HG02642 (cell line): ENCODE data around the gene CD58.
"Not testable (repeated sequence)": the region's sequence is repeated elsewhere in the genome, so short reads cannot be mapped to it uniquely, and the experiment has no call there.

Experiments
- ATAC-seq: cut with Tn5 transposase; IDR thresholded peaks from one replicate; pipeline ENCODE4 v1.9.1; 2021; ENCODE audit warnings: mild to moderate bottlenecking; ENCODE audit not compliant: unreplicated experiment, poor library complexity

Gene CD58

DNA sequence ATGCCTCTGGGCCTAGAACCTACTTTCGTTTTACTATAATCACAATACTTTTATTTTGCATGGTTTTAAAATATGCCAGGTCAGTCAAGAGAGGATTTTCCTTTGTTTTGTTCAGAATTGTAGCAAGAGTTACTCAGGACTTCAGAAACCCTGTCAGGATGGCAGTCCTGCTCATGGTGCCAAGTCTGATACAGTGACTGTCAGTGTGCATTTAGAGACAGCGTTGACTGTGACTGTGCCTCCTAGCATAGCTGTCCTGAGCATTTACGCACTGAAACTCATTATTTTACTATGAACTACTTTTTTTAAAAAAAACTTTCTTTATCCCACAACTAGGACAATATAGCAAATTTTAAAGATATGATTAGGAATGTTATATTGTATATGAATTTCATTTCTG lies 23.2 kb upstream of the CD58 start:
- ATAC-seq = not testable (repeated sequence)

DNA sequence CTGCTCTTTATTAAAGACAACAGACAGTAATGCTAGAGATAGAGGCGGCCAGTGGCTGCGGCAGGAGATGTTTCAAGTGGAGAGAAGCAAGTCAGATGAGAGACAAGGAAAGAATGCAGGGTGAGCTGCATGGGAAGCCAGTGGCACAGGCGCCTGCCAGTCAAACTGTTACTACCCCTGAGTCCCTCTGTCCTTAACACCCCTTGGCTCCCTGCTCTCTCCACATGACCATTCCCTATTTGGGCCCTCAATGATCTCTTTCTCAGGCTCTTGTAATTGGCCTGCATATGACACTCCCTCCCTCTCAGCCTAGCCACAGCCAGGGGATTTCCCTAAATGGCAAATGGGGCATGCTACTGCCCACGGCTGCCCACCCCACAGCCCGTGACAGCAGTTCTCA lies 22.6 kb upstream of the CD58 start:
- ATAC-seq = not testable (repeated sequence)

DNA sequence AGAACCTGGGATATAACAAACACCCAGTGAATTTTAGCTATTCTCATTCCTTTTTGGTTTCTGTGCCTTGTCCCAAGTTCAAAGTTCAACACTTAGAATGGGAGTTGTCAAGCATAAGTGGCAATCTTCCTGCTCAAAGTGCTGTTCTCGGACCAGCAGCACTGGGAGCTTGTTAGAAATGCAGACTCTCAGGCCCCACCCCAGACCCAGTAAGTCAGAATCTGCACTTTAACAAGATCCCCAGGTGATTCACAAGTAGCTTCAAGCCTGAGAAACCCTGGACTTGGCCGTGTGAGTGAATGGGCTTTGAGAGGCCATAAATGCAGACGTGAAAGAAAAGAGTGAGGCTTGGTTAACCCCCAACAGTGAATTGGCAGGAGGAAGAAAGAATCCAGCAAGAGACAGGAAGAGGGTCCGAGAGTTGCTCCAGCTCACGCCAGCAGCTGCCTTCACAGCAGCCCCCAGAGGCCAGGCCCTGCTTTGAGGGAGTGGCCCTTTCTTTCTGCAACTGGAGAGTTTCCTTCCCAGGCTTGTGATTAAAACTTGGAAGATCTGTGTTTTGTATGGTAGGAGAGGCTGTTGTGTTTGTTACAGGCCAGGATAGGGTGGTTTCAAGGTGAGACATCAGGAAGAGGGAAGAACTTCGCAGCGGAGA lies 21.3 kb upstream of the CD58 start:
- not testable (repeated sequence) for ATAC-seq

DNA sequence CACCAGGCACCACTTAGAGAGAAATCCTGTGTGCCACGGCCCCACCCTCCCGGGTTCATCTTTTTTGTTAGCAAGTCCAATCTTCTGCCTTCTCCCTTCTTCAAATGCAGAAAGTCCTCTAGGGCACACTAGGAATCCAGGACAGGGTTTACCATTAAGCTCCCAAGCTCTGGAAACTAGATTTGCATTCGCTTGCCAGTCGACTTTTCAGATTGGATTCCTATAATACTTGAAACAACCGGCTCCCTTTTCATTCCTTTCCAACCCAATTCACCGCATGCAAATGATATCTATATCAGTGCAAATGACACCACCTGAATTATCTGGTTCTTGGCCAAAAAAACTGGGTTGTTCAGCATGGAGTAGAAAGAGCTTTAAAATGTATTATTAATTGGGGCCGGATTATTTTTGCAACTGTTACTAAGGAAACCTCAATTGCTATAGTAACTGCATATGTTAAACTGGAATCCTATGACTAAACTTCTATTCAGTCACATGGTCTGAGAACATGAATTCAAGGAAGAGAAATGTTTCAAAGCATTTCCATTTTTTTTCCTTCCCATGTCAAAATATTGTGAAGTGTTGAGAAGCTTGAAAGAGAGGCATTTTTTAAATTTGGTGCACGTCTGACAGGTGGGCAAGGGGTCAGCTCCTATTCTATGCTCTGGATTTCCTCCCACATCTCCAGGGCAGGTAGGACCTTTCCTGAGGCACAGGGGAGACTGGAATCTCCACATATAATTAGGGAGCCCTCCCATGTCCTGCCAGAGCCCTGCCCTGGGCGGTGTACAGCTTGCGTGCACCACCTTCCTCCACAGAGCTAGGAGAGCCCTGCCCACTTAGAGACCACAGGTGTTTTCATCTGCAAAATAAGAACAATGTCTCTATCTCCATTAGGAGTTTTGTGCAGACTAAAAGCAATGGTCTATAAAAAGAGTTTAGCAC lies 20.5 kb upstream of the CD58 start:
- not testable (repeated sequence) for ATAC-seq

DNA sequence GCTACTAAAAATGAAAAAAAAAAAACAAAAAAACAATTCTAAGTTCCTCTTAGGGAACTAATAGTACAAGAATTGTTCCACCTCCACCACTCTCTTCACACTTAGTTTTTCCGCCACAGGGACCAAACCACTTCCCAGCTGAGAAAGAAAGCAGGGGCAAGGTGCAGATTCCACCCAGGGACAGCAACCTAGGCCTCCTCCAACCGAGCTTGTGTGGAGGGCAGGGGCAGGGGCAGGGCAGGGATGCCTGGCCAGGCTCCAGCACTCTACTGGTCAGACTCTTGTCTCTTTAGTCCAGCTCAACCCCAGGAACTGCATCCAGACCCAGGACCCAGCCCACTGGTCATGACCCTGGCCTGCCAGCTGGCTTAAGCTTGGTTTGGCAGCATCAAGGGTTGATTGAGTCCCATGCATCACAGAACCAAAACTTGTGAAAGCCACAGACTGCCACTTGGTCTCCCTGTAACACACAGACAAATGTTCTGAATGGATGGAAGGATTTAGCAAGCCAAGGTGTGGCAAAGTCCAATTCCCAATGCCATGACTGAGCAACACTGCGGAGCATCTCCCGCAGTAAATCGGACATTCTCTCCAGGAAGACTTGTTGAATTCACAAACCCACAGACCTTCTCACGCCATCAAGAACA lies 19.7 kb upstream of the CD58 start:
- not testable (repeated sequence) for ATAC-seq

DNA sequence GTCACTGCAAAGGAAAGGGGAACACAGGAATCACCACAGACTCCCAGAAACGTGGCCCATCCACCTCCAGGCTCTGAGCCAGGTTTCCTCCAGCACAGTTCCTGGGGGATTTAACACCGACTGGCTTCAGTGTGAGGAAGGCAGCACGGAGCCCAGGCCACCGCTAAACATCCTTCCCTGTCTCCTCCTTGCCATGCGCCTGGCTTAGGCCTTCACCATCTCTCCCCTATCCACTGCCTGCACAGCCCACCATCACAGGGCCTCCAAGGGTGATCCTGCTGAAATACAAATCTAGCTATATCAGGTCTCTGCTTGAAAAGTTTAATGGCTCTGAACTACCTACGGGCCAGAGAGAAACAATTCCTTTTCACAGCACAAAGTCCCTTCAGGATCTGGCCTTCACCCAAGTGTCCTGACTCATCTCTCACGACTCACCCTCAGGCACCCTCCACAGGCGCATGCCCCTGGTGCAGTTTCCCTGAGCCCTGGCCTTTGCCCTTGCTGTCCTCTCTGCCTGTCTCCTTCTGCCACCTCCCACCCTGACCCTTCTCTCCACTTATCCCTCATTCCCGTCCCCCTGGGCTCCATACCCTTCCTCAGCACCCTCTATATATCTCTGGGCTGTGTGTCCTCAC lies 18.4 kb upstream of the CD58 start:
- not testable (repeated sequence) for ATAC-seq

DNA sequence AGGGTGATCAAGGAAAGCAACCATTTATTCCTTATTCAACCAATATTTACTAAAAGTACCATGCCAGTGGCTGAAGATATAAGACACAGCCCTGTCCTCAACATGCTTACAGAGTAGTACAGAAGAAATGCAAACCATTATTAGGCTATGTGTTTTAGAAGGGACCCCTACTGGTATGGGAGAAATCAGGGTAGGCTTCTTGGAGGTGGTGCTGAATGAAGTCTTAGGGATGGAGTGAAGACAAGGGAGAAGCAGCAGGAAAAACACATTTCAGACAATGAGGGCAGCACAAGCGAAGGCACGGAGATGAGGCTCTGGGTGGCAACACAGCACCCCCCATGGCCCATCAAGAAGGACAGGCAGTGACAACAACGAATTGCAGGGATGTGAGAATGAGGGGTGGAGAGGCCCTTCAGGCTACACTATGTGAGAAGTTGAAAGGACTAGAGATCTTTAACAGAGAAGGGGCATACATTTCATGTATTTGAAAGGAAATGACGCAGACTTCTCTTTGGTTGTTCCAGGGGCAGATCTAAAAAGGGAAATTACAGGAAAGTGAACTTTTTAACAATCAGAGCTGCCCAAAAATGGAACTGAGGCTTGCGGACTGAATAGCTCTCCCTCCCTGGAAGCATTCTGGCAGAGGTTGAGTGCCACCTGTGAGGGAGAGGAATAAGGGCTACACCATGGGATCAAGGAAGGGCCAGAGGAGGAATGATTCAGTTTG lies 16.8 kb upstream of the CD58 start:
- no peak for ATAC-seq

DNA sequence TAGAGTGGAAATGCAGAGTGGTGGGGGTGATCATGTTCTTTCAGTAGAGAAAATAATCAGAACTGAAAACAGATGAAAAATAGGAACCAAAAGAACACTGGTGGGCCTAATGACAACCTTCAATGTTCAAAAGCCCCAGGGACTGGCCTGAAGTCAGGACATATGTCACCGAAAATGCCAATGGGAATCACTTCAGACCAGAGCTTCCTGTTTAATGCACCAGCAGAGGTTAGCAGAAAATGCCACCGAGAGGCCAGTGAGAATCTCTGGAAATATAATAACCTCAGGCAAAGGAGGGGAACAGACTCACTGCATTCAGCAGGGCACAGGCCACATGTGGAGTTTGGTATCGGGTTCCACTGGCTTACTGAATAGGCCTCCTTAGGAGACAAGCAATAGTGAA lies 15.9 kb upstream of the CD58 start:
- peak; percentile 61 for ATAC-seq

DNA sequence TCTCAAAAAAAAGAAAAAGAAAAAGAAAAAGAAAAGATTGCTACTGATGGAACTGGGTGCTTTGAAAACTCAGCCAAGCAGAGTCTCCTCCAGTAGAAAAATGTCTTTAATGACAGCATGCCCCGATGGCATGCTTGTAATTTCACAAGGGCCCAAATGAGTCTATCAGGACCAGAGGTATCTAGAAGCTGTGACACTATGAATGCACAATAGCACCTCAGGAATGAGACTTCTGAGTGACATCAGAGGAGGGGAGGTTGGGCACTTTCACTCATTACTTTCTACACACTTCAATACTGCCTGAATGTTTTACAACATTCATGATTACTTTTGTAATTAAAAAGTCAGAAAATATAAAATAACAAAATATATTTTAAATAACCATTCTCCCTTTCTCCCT lies 15.1 kb upstream of the CD58 start:
- no peak for ATAC-seq

DNA sequence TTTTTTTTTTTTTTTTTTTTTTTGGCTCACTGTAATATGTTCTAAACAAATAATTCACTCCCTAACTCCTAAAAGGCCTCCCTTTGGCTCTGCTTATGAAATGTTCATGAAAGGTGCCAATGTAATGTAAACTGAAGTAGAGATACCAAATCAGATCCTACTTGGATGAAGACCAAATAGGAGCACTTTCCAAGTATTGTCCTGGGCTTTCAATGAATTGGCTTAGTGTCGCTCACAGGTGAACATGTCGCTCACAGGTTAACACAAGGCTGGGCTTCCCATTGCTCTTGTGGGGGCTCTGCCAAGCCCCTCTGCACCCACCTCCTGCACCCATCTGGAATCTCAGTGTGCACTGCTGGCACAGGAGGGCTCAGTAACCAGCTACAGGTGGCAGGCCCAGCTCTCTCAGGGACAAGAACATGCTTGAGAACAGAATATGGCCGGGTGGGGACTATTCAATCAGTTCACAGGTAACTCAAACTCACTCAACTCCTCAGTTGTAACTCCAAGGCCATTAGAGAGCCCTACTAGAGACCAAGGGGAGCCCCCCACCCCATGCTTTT lies 10.6 kb upstream of the CD58 start:
- no peak for ATAC-seq

DNA sequence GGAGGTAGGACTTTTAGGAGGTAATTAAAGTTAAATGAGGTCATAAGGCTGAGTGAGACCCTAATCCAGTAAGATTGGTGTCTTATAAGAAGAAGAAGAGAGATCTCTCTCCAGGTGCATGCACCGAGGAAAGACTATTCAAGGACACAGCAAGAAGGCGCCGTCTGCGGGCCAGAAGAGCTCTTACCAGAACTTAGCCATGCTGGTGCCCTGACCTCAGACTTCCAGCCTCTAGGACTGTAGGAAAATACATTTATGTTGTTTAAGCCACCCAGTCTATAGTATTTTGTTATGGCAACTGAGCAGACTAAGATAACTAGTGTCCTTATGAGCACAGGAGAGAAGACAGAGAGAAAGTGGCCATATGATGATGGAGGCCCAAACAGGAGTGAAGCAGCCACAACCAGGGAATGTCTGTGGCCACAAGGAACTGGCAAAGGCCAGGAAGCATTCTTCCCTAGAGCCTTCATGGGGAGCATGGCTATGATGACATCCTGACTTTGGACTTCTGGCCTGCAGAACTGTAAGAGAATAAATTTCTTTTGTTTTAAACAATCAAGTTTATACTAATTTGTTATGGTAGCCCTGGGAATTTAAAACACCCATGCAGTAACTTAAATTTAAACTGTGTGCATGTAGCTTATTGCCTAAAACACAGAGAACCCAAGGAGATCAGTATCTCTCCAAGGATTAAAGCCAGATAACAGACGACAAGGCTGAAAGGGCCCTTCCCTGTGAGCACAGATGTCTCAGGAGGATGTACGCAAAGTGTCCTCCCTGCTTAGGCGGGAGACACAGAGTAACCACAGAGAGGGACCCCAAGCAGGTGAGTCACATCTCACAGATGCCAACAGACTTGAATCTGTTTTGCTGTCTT lies 9.9 kb upstream of the CD58 start:
- ATAC-seq = no peak

DNA sequence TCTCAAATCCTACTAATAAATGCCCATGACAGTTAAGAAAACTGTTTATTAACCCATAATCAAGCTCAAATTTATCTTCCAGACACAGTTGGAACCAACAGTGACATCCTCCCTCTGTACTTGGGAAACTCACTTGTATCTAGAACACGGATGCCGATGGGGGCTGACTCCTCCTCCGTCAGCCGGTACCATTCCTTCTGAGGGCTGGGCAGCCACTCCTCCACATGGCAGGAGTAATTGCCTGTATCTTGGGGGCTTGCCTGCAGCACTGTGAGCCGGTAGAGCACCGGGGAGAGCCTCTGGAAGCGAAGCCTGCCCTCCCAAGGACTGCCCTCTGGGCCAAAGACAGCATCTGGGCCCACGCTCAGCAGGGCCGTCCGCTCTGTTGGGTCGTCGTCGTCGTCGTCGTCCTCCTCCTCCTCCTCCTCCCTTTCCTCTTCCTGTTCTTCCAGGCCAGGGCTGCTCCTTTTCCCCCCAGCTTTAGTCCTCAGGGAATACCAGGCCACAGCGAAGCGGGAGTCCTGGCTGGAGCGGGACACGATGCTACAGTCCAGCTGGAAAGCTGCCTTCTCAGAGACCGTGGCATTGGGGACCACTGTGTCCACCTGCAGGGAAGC lies 8.5 kb upstream of the CD58 start:
- no peak for ATAC-seq

DNA sequence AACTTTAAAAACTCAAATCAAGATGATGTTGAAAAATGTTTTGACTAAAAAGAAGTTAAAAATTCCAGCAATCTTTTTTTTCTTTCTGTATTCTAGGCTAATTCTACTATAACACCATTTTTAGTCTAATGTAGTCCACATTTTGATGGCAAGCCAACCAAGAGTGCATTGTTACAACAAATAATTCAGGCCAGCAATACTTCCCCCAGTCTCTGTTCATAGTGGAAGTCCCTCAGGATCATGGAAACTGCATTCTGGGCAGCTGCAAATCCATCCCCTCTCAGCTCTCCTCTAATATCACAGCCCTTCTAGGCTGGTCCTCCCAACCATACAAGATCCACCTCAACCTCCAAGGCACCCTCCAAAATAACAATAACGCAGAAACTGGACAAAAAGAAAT lies 7.8 kb upstream of the CD58 start:
- ATAC-seq = no peak

DNA sequence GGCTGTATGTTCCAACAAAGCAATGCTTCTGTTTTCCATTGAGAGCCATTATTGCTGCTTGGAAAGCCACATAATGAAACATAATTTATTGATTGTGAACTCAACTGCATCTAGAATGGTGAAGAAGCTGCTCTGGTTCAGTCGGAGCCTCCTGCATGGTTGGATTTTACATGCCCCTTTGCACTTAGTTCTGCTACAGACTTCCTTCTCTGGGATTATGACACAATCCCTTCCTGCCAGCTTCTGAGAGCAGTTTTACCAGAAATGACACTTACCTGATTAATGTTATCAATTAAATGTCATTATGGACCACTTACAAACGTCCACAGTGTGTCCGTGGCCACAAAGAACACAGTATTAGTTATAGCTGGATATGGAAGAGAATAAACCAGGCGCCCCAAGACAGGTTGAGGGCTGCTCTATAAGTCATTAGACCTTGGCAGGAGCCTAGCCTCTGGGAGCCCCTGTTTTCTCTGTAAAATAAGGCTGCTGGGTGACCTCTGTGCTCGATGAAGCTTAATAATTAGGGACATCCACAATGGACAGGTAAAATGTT lies 7.0 kb upstream of the CD58 start:
- ATAC-seq = no peak

DNA sequence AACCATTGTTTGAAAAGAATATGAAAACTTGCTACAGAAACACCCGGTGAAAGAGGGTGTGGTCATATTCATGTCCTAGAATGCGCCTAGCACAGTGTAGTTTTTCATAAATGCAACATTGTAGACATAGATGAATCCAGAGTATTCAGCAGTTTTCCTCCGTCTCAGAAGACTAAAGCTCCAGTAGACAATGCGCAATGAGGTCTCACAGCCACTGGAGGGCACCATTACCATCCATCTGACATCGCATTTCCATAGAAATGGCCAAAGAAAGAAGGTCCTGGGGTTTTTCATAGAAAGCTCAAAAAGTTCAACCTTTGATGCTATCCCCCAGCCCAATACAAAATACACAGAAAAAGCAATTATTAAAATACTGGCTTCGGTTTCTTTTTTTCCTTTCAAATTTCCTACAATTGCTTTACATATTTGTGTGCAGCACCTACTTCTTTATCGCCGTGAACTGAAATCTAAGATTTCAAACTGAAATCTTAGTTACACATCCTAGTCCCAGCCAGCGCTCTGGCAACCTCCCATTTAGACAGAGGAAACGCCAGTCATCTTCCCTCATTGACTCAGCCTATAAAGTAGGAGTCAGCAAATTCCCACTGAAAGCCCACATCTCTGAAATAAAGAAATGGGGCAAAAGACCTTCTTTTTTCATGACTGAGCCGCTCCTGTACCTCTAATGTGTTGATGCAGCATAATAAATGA lies 3.9 kb upstream of the CD58 start:
- ATAC-seq = no peak

DNA sequence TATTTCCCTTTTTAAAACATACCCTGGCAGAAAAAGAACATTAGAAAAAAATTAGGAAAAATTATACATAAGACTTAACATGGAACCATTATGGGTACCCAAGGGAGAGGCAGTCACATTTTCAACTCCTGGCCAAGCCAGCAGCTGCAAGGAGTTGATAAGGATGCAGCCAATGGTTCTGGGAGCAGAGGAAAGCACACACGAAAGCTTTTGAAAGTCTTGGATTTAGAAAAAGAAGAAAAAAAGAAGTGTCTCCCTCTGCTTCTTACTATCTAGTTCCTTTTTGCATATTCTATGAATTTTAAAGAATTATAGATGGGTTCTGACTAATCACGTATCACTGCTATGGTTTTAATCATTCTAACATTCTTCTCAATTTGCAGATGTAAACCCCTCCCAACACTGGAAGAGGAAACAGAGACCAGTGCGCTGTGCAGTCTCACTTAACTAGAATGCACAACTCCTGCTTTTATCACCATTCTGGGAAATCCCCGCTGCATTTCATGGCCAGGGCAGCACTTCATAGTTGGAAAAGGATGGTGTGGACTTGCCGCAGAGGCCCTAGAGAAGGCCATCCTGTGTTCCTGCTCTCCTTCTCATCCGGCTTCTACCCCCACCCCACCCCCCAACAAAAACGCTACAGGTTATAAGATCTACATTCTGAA lies 2.7 kb upstream of the CD58 start:
- no peak for ATAC-seq
